ENCODE data around the gene ARHGEF7.

DNA sequence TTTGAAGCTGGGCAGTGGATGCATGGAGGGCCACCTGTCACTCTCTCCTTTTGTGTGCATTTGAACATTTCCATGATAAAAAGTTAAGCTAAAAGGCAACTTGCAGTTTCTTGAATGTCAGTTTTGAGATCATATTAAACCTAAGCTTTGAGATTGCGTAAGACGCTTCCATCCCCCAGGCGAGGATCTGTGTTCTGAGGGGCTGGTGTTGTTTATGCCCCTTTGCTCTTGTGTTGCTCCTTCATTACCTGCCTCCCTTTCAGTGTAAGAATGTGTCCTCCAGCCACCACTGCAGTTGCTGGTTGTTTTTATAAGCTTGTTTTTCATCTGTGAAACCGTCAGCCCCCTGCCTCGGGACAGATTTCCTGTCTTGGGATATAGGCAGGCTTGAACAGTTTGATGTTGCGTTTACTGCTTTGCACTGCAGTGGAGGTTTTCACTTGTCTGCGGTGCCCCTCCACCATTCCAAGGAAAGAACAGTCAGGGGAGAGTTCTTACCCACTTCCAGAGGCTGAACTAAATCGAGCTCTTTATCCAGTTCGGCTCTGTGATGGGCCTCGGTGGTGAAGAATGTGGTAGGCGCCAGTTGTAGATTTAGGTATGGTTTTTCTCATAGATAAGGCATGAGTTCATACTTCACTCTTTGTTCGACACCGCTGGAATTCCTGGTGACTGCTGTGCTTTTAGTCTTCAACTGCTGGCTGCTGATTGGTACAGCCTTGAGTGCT, 96.8 kb downstream of the ARHGEF7 start:
- TF ChIP-seq, protein P1, sequence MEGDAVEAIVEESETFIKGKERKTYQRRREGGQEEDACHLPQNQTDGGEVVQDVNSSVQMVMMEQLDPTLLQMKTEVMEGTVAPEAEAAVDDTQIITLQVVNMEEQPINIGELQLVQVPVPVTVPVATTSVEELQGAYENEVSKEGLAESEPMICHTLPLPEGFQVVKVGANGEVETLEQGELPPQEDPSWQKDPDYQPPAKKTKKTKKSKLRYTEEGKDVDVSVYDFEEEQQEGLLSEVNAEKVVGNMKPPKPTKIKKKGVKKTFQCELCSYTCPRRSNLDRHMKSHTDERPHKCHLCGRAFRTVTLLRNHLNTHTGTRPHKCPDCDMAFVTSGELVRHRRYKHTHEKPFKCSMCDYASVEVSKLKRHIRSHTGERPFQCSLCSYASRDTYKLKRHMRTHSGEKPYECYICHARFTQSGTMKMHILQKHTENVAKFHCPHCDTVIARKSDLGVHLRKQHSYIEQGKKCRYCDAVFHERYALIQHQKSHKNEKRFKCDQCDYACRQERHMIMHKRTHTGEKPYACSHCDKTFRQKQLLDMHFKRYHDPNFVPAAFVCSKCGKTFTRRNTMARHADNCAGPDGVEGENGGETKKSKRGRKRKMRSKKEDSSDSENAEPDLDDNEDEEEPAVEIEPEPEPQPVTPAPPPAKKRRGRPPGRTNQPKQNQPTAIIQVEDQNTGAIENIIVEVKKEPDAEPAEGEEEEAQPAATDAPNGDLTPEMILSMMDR (IDR thresholded peaks at IDR 0.05; ENCODE audit: insufficient read depth, low read length, poor library complexity, severe bottlenecking), result no peak
- no peak for TF ChIP-seq EZH2phosphoT487 (conservative IDR thresholded peaks at IDR 0.05; ENCODE audit: low read length)

All from SU-DHL-6 (cell line).